NCI-H510A treated with DMSO at 0.1 percent for 48 hours (cell line): Measurements from ENCODE around the gene GMDS.

ENCODE experiments used
- DNase-seq: peaks from one replicate; lab custom pipeline; 2025; lab: John Stamatoyannopoulos, UW

The GMDS gene

DNA sequence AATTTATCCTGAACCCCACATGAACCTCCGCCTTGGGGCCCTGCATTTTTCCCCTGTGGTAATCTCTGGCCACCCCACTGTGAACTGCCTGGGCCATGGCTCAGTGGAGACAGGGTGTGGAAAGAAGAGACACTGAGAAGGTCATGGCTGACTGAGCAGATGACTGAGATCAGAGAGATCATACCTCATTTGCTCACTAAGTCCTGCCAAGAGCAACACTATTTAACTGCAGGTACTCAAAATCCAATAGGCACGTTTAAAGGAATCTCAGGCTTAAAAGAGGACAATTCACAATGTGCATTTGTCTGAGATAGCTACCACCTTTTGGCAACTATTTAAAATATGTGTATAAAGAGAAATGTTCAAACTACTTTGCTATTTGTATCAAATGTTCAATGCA, 305.0 kb downstream of the GMDS start:
- DNase-seq = no peak

DNA sequence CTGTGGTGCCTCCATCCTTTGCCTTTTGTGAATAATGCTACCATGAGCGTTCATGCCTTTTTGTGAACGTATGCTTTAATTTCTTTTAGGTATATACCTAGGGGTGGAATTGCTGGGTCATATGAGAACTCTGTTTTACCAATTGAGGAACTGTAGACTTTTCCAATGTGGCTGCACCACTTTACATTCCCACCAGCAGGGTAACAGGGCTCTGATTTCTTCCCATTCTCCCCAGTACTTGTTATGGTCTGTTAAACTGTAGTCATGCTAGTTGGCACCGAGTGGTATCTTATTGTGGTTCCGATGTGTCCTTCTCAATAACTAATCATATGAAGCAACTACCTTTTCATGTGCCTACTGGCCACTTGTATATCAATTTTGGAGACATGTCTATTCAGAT, 312.1 kb downstream of the GMDS start:
- DNase-seq = no peak

DNA sequence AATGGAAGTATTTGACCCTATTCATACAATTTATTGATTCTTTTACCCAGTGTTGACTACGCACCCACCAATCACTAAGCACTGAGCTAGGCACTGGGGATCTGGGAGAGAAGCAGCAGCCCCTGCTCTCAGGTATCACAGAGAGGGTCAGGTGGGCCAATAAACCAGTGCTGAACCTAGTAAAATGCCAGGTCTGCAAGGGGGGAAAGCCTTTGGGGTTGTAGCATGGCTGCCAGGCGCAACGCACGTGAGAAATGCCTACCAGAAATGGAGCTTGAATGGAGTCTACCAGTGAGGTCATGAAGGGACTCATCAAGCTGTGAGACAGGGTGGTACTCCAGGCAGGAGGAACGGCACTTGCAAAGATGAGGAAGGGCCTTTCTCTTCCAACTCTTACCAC, 313.6 kb downstream of the GMDS start:
- DNase-seq = no peak

DNA sequence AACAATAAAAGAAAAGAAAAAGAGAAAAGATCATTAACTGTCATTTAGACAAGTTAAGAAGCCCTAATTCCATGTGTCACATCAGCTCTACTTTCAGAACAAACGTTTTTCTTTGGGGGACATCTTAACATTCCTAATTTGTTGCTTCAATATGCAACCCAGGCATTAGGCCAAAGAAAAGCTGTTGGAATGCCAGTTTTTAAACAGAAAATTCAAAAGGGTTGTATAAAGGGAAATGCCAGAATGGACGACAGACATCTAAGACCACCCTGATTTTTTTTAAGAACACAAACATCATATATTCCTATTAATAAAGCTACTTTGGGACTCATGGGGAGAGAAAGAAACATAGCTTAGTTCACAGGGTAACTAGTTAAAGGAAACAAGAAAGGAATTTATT, 315.0 kb downstream of the GMDS start:
- DNase-seq = no peak

DNA sequence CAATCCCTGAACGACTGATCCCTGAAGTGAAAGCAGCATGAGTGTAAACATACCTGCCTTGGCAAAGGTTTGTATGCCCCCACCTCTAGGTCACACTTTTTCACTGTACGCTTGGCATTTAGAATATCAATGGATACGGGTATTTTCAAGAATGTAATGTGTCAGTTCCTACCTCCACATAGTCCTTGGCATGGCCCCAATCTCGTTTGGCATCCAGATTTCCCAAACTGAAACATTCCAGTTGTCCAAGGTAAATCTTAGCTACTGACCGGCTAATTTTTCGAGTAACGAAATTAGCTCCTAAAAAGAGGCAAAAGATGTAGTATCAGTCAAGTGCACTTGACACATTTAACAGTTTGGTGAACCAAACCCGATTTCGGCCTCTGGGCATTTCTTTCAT, 315.5 kb downstream of the GMDS start:
- no peak for DNase-seq

DNA sequence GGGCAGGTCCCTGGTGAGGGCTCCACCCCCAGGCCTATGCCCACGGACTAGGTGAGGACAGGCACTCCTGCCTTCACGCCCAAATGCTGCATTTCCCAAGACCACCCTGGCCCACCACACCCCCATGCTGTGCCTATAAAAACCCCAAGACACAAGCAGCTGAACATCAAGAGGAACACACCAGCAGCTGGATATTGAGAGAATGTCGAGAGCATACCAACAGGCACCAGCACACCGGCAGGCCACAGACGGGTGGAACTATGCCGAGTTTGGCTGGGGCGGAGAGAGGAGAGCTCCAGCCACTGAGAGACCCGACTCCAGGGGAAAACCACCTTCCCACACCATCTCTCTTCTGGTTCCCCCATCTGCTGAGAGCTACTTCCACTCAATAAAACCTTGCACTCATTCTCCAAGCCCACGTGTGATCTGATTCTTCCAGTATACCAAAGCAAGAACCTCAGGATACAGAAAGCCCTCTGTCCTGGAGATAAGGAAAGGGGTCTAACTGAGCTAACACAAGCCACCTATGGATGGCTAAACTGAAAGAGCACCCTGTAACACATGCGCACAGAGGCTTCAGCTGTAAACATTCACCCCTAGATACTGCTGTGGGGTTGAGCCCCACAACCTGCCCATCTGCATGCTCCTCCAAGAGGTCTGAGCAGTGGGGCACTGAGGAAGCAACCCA, 319.5 kb downstream of the GMDS start:
- DNase-seq = no peak

DNA sequence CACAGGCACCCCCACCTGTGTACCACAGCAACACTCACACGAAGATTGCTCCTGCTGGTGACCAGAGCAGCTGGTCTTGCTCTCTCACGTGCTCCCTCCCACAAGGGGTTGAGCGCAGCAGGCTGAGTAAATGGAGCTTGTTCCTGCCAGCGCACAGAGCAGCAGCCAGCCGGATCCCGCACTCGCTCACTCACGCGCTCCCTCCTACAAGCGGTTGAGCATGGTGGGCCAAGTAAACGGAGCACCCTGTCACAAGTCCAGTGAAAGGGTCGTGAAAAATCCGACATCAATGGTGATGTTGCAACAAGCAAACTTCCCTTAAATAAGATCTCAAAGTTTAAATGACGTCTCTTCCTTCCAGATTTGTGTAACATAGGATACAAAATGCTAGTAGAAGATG, 322.0 kb downstream of the GMDS start:
- no peak for DNase-seq

DNA sequence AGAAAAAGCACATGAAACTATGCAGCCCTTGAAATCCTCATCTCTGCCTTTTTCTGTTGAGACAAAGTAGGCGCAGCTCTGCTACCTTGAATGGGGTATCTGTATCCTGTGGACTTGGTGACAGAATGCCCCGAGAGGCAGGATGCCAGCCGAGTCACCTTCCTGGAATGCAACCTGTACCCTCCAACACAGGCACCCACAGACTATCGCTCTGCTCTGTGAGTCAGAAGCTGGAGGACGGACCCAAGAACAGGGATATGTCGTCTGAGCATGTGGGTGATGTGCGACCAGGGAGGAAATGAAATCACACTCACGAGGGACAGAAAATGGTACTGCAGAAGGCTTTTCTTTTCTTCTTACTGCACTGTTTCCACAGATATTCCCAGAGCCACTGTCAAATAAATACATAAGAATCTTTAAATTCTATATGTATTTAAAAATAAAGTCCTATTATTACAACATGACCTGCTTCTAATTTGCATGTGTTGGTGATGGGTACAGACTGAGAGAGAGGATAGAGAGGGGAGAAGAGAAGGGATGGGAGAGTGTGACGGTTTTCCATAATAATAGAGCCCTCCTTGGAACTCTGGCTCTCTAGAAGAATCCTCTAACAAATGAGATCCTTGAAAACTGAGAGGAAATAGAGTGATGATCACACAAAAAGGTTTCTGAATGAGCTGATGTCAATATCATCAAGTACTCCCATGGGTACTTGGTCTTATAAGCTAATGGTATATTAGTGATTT, 327.6 kb downstream of the GMDS start:
- no peak for DNase-seq

DNA sequence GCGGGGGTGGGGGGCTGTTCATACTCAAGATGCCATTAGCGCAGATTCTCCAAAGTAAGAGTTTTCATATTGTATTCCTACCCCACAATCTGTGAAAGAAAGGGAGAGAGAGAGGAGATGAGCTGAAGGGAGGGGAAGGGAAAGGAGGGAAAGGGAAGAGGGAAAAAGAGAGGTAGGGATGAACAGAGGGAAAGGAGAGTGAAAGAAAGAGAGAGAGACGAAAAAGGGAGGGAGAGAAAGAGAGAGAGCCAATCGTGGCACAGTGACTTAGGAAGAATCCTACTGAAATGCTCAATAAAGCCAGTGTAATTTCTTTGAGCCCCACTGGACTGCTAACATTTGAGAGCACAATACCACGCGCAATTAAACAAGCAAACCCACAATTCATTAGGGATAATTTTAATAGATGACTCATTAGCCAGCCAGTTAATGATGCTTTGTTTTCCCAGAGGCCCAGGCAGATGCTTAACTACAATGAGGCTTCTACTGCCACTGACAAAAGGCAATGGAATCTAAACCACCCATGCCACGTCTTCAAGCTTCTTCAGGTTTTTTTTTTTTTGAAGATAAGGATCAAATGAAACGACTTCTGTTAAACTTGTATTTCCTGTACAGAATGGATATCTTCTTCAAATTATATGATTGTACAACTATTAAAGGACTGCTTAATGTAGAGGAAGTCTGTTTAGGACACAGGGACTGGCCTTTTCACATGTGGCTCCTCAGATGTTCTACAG, 328.9 kb downstream of the GMDS start:
- DNase-seq = no peak

DNA sequence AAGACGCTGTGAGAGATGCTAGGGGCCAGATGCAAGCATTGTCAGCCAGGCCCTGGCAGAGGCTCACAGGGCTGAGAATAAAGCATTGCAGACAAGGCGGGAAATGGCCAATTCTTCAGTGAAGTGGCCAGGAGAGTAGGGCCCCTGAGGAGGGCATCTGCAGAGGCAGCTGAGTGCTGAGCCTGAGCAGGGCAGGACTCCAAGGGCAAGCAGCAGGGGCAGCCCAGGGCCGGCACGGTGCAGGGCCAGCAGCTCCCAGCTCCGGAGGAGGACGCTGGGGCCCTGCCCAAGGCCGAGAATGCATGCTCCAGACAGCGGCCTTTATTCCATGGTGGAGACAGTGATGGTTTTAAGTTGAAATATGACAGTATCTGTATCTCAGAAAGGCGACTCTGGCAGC, 330.2 kb downstream of the GMDS start:
- DNase-seq = no peak

DNA sequence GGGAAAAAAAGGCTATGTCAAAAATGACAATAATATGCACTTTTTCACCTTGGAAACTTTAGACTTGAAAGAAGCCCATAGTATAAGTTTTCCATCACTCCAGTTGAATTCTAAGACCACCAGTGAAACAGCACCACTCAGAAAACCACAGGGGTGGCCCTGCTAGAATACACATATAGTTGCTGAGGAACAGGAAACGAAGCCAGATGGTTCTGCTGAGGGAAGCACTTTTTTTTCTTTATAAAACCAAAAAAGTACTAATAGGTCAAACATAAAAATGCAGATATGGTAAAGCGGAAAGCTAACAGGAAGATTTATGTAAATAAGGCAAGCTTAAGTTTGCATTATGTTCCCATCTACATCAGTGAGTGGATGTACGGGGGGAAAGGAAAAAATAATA, 331.8 kb downstream of the GMDS start:
- no peak for DNase-seq

DNA sequence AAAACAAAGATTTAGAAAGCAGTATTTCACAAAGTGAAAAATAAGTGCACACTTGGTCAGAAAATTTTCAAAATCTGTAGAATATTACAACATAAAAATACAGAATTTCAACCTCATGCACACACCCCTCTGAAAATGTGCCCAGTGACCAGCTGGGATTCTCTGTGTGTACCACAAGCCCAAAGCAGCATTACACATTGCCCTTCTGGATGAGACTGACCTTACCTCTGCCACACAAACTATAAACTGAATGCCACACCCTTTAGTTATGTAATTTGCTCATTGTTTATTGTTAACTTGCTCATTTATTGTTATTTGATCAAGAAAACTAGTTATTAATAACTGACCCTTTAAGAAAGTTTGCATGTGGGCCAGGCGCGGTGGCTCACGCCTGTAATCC, 332.7 kb downstream of the GMDS start:
- no peak for DNase-seq

DNA sequence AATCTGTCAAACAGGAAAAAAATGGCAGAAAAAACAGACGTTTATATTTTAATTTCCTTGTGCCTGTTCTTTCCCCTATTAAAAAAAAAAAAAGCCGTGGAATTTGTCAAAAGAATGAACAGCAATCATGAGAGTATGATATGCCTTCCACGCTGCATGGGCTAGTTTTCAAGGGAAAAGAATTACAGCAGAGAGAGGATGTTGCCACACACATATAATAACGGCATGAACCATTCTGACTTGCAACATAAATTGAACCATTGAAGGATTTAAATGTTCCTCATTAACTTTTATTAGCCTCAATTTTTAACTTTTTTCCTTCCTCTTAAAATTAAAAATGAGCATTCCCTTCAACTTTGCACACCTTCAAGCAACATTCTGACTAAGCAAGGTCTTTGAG, 333.9 kb downstream of the GMDS start:
- DNase-seq = no peak

DNA sequence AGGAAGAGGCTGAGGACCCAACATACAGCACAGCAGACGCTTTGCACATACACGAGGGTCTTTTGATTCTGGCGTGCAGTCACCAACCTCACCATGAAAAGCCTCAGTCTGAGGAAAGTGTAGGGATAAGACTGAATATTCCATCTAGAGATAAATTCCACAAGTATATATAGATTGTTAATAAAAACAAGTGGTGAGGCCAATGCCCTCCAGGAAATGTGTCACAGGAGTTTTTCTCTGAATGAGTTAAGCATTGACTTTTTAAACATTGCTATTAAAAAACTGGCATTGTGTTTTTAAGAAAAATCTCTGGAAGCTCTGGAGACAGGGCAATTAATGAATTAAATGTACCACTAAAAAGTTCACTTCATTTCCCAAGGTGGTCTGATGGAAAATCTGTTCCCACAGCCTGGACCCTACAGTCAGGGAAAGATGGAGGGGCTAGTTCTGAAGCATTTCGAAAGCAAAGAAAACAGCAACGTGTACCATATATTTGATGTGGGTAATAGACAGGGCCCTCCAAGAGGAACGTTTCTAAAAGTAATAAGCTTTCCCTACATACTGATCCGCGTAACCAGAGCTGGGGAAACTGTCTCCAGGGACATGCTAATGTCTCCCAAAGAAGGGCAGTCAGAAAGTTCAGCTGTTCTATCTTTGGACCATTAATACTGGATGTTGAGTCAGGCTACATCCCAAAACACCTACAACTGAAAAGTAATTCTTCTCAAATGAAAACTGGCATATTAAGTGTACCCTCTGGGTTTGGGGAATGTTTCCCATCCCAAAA, 334.6 kb downstream of the GMDS start:
- DNase-seq = no peak

DNA sequence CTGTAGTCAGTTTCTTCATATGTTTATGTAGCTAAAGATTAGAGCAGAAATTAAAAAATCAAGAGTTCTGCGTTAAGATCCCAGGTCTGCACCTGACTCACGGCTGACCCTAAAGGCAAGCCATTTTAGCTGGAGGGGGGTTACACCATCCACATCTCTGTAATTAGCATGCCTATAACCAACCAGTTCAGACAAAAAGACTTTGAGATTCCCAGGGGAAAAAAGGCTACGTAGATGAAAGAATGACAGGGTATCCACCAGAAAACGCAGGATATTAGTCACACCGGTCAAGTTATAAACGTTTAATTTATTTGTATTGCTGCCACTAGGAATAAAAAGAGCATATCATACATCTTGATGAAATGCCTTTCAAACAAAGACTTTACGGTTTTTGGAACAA, 336.6 kb downstream of the GMDS start:
- DNase-seq = no peak

DNA sequence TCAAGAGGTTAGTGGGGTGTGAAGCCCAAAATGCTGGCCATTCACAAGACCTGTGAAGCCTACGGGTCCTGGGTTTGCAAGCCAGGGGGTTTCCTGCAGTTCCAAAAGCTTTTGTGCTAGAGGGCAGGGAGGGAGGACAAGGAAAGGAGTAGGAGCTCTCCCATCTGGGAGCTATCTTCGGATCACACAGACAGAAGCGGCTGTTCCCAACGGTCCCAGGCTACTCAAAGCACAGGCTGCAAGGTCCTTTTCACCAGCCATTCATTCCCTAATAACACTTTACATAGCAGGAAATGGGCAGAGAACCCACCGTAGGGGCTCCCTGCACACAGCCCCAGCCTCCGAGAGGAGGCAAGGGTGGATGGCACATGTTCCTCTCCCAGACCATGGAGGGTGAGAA, 338.8 kb downstream of the GMDS start:
- no peak for DNase-seq

DNA sequence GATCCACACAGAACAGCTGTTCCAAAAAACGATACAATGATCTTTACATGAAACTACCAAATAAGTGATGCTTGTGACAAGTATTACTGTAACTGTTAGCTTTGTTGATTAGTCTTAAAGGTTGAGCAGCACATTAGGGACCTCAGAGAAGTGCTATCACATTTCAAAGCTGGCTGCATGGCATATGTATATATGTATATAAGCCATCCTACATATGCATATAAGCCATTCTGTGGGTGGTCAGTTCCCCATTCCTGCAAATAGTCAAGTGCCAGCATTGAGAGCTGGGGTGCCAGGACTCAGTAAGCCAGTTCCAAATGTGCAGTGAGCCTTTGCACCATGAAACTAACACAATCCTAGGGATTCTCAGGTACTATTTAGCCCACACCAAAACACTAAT, 339.4 kb downstream of the GMDS start:
- DNase-seq = no peak

DNA sequence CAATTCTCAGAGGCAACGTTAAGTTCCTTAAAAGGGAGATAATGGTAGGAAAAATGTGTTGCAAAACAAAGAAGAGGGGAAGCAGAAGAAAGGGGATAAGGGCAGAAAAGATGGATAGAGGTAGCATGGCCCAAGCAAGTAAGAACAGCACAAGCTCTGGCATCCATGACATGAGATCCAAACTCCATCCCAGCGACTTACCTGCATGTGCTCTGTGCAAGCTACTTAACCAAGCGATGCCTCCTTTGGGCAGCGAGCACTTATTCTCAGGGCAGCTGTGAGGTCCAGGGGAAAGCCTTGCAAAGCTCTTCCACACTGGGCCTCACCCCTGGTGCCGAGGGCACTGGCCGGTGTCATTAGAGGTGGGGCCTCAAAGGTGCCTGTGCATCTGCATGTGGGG, 340.5 kb downstream of the GMDS start:
- no peak for DNase-seq

DNA sequence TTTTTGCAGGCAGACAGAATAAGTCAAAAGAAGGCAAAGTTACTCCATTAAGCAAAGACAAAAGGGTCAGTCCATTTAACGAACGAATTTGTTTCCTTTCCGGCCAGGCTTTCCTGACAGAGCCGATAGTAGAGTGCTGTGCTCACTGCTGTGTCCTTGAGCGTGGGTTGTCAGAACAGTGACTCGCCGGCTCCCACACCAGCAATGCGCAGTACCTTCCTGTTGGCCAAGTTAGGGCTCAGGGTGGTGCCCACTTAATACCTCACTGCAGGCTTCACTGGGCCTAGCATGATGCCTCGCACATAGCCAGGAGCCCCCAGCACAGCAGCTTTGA, 341.0 kb downstream of the GMDS start:
- DNase-seq = no peak

DNA sequence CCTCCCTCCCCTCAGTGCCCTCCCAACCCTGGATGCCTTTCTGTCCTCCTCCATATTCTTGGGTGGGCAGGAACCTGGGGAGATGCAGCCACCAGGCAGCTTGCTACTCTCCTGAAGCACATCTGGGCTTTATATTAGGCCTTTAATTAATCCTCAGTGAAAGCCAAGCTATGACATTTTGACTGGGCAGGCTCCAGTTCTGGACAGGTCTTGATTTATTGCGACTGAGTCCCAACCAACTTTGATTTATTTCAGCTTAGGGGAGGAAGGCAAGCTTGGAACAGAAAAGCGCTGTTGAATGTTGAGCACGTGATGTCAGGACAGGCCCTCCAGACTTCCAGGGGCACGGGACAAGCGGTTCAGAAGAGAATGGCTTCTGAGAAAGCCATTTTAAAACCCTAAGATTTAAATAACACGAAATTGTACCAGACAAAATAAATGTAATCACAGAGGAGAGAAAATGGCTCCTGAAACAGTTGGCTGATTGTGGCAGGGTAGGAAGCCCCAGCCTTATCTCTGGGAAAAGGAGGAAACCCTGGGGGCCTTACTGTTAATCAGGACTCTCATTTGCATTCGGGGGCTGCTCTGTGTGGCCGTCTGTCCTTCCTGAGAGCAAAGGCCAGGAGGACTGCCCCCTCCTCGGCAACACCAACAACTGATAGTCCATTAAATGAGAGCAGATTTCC, 341.5 kb downstream of the GMDS start:
- no peak for DNase-seq

DNA sequence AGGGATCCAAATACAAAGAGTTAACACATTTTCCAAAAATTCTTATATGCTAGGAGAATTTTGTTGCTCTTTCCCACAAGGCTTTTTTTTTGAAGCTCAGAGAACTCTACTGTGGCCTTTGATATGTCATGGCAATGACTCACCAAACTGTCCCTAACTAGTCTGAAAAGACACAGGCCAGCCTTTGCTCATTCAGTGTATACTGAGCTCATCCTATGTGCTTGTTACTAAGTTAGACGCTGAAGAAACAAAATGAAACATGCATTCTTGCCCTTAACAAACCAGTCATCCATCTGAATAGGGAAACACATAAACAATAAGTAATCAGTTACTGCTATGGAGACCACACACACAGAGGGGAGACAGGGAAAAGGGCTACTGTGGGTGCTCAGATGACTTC, 343.8 kb downstream of the GMDS start:
- DNase-seq = no peak

DNA sequence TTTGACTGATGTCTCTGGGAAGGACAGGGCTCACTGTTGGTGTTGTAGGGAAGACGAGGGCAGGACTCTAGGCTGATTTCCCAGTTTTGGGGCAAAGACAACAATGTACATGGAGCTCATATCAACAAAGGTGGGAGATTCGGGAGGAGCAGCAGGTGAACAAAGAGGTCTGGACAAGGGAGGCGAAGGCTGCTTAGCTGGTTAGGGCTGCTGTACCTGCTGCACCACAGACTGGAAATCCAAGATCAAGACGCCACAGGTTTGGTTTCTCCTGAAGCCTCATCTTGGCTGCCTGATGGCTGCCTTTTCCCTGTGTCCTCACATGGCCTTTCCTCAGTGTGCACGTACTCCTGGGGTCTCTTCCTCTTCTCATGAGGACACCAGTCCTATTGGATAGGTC, 348.5 kb downstream of the GMDS start:
- DNase-seq = no peak
